ENCODE measurements around the gene ASB17. TPM values are rescaled to one million over a fixed set of nuclear protein-coding genes. Genes with fewer than 3 reads are reported as not detected.

ASB17 gene
- total RNA-seq (2014; rRNA removed; shearing (Covaris generic)) (not detected in 2 replicates), polyA plus RNA-seq (2016; fragmentation: Nextera tagmentation; extraction: Ambion mirVana) (not detected in 2 replicates)
- long read RNA-seq, result 0 reads

- no peak for DNase-seq (ENCODE audit: low spot score)
- ATAC-seq, result no peak
- no peaks in the 10 kb centered on the region for H3K79me2 ChIP-seq (replicated peaks; ENCODE audit: insufficient read depth)
Observed at GRCh38 chr1:75932304-75932703, at the start of gene ASB17. ASB17 (minus strand) TSS chr1:75932404; CDS start chr1:75932291, 113 bp downstream.

More at GRCh38 chr1:75932304-75932703, at the start of gene ASB17:
- Histone ChIP-seq H3K27me3 (ENCODE audit: insufficient read depth) (no peaks in the 10 kb centered on the region), H3K9me2 (ENCODE audit: insufficient read depth) (no peaks in the 10 kb centered on the region), H2AFZ (peak within 1 kb of the TSS; percentile 14; the same call in 1 of the 2 replicates), H3K36me3 (ENCODE audit: insufficient read depth) (no peaks in the 10 kb centered on the region), H3F3A (replicated peaks; ENCODE audit: low read depth) (no peaks in the 10 kb centered on the region), H3K4me1 (ENCODE audit: insufficient read depth) (no peaks in the 10 kb centered on the region), H3K27ac (ENCODE audit: low read depth) (no peak within 1 kb of the TSS), H3K4me3 (no peak within 1 kb of the TSS), H3K4me2 (no peak within 1 kb of the TSS), H4K20me1 (replicated peaks; ENCODE audit: insufficient read depth) (no peaks in the 10 kb centered on the region)
- Mint-ChIP-seq H3K4me1 (no peaks in the 10 kb centered on the region), H3K9me3 (no peaks in the 10 kb centered on the region), H3K27ac (no peak within 1 kb of the TSS), H3K27me3 (ENCODE audit: insufficient read depth, low read depth, poor library complexity) (no peaks in the 10 kb centered on the region), H3K36me3 (ENCODE audit: low read depth) (no peaks in the 10 kb centered on the region), H3K4me3 (no peak within 1 kb of the TSS)
- TF ChIP-seq JUNB (IDR thresholded peaks at IDR 0.05; ENCODE audit: unreplicated experiment) (no peak), ZNF114 (CRISPR knock-in tag; IDR thresholded peaks at IDR 0.05) (no peak), REST (IDR thresholded peaks at IDR 0.05; ENCODE audit: unreplicated experiment) (no peak), POLR2AphosphoS5 (IDR thresholded peaks at IDR 0.05; ENCODE audit: low read depth) (no peak), CTCF (conservative IDR thresholded peaks at IDR 0.05; ENCODE audit: low read depth in 2 of 2) (no peak), EZH2 (IDR thresholded peaks at IDR 0.05; ENCODE audit: low read depth, unreplicated experiment) (no peak), CREB1 (CRISPR knock-in tag; IDR thresholded peaks at IDR 0.05; ENCODE audit: low read depth) (no peak), NANOG (IDR thresholded peaks at IDR 0.05; ENCODE audit: borderline replicate concordance) (no peak), EZH2phosphoT487 (IDR thresholded peaks at IDR 0.05; ENCODE audit: unreplicated experiment) (no peak), STAT1 (IDR thresholded peaks at IDR 0.05; ENCODE audit: unreplicated experiment) (no peak), ZNF331 (CRISPR knock-in tag; IDR thresholded peaks at IDR 0.05; ENCODE audit: low read depth) (no peak), ETS1 (IDR thresholded peaks at IDR 0.05) (no peak)
- TF ChIP-seq, protein P1, sequence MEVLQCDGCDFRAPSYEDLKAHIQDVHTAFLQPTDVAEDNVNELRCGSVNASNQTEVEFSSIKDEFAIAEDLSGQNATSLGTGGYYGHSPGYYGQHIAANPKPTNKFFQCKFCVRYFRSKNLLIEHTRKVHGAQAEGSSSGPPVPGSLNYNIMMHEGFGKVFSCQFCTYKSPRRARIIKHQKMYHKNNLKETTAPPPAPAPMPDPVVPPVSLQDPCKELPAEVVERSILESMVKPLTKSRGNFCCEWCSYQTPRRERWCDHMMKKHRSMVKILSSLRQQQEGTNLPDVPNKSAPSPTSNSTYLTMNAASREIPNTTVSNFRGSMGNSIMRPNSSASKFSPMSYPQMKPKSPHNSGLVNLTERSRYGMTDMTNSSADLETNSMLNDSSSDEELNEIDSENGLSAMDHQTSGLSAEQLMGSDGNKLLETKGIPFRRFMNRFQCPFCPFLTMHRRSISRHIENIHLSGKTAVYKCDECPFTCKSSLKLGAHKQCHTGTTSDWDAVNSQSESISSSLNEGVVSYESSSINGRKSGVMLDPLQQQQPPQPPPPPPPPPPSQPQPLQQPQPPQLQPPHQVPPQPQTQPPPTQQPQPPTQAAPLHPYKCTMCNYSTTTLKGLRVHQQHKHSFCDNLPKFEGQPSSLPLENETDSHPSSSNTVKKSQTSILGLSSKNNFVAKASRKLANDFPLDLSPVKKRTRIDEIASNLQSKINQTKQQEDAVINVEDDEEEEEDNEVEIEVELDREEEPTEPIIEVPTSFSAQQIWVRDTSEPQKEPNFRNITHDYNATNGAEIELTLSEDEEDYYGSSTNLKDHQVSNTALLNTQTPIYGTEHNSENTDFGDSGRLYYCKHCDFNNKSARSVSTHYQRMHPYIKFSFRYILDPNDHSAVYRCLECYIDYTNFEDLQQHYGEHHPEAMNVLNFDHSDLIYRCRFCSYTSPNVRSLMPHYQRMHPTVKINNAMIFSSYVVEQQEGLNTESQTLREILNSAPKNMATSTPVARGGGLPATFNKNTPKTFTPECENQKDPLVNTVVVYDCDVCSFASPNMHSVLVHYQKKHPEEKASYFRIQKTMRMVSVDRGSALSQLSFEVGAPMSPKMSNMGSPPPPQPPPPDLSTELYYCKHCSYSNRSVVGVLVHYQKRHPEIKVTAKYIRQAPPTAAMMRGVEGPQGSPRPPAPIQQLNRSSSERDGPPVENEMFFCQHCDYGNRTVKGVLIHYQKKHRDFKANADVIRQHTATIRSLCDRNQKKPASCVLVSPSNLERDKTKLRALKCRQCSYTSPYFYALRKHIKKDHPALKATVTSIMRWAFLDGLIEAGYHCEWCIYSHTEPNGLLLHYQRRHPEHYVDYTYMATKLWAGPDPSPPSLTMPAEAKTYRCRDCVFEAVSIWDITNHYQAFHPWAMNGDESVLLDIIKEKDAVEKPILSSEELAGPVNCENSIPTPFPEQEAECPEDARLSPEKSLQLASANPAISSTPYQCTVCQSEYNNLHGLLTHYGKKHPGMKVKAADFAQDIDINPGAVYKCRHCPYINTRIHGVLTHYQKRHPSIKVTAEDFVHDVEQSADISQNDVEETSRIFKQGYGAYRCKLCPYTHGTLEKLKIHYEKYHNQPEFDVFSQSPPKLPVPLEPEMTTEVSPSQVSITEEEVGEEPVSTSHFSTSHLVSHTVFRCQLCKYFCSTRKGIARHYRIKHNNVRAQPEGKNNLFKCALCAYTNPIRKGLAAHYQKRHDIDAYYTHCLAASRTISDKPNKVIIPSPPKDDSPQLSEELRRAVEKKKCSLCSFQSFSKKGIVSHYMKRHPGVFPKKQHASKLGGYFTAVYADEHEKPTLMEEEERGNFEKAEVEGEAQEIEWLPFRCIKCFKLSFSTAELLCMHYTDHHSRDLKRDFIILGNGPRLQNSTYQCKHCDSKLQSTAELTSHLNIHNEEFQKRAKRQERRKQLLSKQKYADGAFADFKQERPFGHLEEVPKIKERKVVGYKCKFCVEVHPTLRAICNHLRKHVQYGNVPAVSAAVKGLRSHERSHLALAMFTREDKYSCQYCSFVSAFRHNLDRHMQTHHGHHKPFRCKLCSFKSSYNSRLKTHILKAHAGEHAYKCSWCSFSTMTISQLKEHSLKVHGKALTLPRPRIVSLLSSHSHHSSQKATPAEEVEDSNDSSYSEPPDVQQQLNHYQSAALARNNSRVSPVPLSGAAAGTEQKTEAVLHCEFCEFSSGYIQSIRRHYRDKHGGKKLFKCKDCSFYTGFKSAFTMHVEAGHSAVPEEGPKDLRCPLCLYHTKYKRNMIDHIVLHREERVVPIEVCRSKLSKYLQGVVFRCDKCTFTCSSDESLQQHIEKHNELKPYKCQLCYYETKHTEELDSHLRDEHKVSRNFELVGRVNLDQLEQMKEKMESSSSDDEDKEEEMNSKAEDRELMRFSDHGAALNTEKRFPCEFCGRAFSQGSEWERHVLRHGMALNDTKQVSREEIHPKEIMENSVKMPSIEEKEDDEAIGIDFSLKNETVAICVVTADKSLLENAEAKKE (CRISPR knock-in tag; IDR thresholded peaks at IDR 0.05), result no peak
